Endothelial cell of umbilical vein (primary cell): ENCODE data around the gene SH3BGRL.

Experiments
- EZH2 ChIP-seq: IDR thresholded peaks from 2 replicates; pipeline ENCODE4 v1.6.1; 2012; ENCODE audit warnings: borderline replicate concordance, low read depth, mild to moderate bottlenecking, moderate library complexity, low read length, inconsistent platforms; ENCODE audit not compliant: severe bottlenecking
- FOS ChIP-seq: IDR thresholded peaks from 2 replicates; pipeline ENCODE4 v1.6.1; 2011; ENCODE audit warnings: mild to moderate bottlenecking, low read length, moderate library complexity, borderline replicate concordance; ENCODE audit not compliant: insufficient read depth
- JUN ChIP-seq: IDR thresholded peaks from 2 replicates; pipeline ENCODE4 v1.6.1; 2011; ENCODE audit warnings: borderline replicate concordance, low read depth; ENCODE audit not compliant: insufficient read length, insufficient read depth
- MAX ChIP-seq: IDR thresholded peaks from 2 replicates; pipeline ENCODE4 v1.6.1; 2011; ENCODE audit not compliant: insufficient read depth, insufficient read length
- MYC ChIP-seq: IDR thresholded peaks from one replicate; pipeline ENCODE4 v1.6.1; 2011; ENCODE audit warnings: mild to moderate bottlenecking, low read depth, low read length
- POLR2A ChIP-seq: IDR thresholded peaks from 2 replicates; pipeline ENCODE4 v1.6.1; 2012; ENCODE audit warnings: low read depth, mild to moderate bottlenecking, control low read depth, low read length
- POLR2AphosphoS5 ChIP-seq: IDR thresholded peaks from 2 replicates; pipeline ENCODE4 v1.6.1; 2012; ENCODE audit warnings: low read depth, mild to moderate bottlenecking, control low read depth, low read length, moderate library complexity; ENCODE audit not compliant: insufficient read depth
- TF ChIP-seq, protein P1 (sequence below), 2 donors: IDR thresholded peaks; 1 replicate in 1 of 2; 2 replicates in 1 of 2; pipeline ENCODE4 v1.5.1; 2011; ENCODE audit warnings: low read length in 2 of 2, mild to moderate bottlenecking in 2 of 2, moderate library complexity in 2 of 2, control low read depth in 1 of 2, inconsistent platforms in 1 of 2, low read depth in 1 of 2; ENCODE audit not compliant: insufficient read depth in 1 of 2; ENCODE audit errors: extremely low read depth in 1 of 2

GRCh38 chrX:81263059-81263458, 61.2 kb downstream of the SH3BGRL start:
- TF ChIP-seq MAX: no peak
- no peak for TF ChIP-seq POLR2AphosphoS5
- TF ChIP-seq POLR2A: no peak
- no peak for TF ChIP-seq FOS
- TF ChIP-seq, protein P1, sequence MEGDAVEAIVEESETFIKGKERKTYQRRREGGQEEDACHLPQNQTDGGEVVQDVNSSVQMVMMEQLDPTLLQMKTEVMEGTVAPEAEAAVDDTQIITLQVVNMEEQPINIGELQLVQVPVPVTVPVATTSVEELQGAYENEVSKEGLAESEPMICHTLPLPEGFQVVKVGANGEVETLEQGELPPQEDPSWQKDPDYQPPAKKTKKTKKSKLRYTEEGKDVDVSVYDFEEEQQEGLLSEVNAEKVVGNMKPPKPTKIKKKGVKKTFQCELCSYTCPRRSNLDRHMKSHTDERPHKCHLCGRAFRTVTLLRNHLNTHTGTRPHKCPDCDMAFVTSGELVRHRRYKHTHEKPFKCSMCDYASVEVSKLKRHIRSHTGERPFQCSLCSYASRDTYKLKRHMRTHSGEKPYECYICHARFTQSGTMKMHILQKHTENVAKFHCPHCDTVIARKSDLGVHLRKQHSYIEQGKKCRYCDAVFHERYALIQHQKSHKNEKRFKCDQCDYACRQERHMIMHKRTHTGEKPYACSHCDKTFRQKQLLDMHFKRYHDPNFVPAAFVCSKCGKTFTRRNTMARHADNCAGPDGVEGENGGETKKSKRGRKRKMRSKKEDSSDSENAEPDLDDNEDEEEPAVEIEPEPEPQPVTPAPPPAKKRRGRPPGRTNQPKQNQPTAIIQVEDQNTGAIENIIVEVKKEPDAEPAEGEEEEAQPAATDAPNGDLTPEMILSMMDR (IDR thresholded peaks at IDR 0.05; ENCODE audit: extremely low read depth in 1 of 2, insufficient read depth in 1 of 2, low read depth in 1 of 2, low read length in 2 of 2): no peak
- no peak for TF ChIP-seq EZH2
- no peak for TF ChIP-seq JUN
- no peak for TF ChIP-seq MYC
